MV-4-11 (cell line): ENCODE data around the gene EPG5.

Source experiments
- DNase-seq: peaks from one replicate; lab custom pipeline; 2025; lab: John Stamatoyannopoulos, UW

The EPG5 gene

DNA sequence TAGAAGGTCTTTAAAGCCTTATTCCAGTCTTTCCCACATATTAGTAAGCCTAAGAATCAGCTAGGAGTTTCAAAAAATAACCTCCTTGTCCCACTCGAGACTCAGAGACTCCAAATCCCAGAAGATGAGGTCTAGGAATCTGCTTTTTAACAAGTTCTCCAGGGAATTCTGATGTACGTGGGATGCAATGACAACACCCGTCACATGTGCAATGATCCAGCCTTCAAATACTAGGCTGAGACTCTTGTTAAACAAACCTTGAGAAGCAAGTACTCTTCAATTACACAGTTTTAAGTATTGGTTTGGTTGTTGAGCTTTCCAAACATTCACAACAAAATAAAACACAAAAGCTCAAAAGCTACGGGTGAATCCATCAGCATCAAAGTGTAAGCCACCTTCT lies 53.9 kb downstream of the EPG5 start:
- DNase-seq: no peak

DNA sequence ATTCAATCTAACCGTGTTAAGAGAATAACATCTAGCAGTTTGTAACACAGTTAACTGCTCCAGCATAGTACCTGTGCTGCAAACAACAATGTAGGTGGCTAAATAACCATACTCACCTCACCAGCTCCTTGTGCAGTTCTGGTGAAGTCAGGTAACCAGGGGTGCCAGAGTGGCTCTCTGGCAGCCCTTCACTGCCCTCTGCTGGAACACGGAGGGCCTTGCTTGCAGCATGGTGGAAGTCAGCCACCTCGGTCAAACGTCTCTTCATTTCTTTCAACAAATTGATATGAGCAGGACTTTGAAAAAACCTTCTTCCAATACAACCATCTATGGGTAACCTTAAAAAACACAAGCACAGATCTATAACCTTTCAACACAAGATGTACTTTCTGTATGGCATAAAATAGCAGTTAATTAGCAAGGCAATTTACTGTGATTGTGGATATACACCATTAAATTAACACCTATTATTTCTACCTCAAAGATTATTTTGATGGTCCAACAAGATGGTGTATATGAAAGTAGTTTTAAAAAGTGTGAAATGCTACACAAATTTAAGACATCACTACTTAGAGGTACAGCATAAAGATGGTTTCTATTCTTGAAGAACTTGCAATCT lies 56.6 kb downstream of the EPG5 start:
- DNase-seq: peak; percentile 6

DNA sequence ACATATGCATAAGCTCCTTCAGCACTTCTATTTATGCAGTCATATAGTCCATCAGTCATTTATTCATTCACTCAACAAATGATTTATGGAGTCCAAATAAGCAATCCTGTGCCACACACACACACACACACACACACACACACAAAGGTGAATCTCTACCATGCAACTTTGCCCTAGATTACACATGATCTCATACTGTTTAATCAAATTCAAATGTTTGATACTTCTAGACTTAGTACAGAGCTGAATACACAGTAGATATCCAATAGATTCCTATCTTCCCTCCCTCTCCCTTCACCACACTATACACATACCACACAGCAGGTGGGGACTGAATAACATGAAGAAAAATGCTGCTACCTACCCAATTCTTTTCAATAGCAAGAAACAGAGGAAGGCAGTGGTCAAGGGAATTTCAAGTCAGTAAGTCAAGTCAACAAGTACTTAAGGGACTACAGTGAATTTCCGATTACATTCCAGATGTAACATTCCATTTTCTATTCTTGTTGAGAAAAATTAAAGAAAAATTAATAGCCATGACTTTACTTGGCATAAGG lies 65.4 kb downstream of the EPG5 start:
- no peak for DNase-seq

DNA sequence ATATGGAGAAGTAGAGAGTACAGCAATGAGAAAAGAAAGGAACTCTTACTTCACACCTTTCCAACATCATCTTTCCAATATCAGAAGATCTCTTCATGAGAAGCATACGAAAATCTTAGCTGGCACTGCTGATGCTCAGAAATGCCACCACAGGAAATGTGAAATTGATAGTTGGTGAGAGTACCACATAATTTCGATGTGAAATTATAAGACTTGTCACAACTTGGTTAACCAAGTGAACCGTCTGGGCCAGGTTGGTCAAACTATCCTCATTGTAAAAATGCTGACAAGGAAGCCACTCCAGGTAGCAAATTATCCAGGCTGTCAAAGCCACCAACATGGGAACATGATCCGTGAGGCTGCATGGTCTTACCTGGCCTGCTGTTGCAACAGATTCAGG lies 66.5 kb downstream of the EPG5 start:
- DNase-seq: no peak

DNA sequence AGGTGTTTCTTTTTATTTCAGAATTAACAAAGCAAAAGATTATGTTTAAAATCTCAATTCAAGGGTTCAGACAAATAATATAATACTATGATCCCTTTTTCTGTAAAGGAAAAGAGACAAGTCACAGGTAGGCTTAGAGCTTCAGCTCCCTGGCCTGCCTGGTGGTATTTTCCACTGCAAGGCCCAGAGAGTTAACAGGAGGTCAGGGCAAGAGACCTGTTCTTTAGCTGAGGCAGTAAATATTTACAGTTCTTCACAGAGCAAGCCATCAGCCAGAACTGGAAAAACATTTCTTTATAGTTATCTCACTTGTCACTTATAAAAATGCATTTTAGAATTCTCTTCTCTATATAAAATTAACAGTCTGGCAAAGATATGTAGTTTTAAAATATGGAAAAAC lies 70.1 kb downstream of the EPG5 start:
- DNase-seq: no peak

DNA sequence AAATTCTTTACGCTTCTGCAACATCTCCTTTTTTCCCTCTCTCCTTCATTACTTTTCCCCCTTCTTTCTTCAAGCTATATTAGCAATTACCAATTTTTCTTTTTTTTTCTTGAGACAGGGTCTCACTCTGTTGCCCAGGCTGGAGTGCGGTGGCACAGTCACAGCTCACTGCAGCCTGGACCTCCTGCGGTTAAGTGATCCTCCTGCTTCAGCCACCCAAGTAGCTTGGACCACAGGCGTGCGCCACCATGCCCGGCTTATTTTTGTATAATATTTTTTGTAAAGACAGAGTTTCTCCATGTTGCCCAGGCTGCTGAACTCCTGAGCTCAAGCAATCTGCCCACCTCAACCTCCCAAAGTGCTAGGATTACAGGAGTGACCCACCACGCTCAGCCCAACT lies 70.7 kb downstream of the EPG5 start:
- no peak for DNase-seq

DNA sequence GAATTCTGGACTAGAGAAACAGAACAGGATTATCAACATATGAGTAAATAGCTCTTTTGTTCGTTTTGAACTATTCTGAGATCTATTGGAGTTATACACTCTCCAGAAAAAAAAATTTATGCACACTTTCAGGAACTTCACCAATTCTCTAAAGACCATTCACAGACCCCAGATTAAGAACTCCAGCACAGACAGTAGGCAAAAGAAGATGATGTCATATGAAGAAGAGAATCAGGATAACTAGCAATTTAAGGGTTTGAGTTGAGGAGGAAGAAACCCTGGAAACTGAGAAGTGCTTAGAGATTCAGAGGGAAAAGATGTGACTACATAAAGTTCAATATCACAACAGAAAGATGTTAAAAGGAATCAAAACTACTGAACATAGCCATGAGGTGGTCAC lies 71.8 kb downstream of the EPG5 start:
- no peak for DNase-seq

DNA sequence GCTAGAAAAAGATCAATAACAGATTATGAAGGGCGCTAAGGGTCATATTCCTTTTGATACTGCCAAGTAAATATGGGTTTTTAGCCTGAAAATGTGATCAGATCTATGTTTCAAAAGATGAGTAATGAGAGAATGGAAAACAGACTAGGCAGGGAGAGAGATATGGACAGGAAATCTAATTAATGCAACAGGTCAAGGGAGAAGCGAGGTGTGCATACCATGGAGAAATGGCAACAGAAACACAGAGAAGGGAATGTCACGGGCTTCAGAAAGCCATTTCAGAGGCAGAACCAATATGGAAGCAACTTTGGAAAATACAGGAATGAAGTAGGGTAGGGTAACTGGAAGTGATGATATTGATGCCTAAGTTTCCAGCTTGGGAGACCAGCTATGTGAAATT lies 72.3 kb downstream of the EPG5 start:
- DNase-seq: no peak

DNA sequence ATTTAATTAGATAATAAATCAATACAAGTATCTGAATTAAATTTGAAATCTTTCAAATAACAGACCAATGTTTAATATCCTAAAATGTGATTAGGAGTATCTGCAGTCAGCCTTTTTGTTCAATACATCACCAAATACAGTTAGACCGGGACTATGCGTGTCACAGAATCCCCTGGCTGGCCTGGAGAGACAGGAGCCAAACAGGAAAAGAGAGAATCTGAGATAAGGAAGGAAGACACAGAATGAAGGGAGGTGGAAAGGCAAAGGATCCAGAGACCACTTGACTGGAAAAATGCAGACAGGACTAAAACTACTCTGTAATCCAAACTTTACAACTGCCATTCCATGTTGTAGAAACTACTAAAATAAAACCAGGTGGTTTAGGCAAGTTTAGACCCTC lies 75.3 kb downstream of the EPG5 start:
- DNase-seq: no peak

DNA sequence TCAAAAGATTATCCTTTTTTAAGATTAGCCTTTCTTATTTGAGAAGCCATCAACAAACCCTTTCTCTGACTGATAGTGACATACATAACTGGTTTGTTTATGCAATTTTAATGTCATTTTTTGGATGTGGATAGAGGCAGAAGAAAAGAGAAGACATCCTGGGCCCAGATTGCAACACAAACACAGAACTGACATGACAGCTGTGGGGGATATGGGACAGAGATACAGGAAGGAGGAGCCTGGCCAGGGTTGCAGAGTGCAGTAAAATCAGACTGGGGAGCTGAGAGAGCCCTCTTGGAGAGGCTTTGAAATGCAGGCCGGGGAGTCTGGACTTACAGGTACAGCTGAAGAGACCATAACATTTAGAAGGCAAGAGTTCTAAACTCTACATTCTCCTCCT lies 76.5 kb downstream of the EPG5 start:
- peak; percentile 83 for DNase-seq

DNA sequence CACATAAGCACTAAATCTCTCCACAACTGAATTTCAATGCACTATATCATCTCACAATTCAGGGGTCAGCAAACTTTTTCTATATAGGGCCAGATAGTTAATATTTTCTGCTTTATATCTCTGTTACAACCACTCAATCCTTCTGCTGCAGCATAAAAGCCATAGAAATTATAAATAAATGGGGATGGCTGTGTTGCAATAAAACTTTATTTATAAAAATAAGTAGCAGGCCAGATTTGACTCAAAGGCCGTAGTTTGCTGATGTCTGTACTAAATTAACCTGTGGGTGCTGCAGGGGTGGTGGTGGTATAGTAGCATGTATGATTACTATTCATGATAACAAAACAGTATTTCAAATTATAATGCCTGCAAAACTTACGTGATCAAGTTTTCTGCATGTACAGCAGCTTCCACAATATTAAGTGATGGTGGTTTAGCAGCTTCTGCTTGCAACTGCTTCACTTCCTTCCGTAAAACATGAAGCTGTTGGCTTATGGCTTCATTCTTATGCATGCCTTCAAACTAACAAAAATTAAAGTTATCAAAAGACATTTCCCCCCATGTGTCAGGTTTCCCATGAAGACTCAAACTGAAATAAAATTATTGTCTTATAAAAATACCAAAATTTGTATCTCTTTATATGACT lies 77.6 kb downstream of the EPG5 start:
- DNase-seq: peak; percentile 68

DNA sequence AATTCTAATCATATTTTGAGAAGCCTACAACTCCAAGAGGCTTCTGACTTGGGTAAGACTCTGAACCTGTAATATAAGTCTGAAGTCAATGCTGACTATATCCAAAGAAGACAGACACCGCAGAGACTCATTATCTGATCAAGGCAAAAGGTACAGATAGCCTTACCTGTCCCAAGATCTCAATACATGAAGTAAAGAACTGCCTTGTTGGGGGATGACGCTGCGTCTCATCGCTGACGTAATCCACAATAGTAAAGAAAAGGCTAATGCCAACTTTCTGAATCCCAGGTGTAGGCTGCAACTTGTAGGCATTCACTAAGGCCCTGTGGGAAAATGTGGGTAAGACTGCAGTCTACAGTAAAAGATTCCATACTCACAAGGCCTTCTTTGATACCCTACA lies 79.5 kb downstream of the EPG5 start:
- DNase-seq: no peak

DNA sequence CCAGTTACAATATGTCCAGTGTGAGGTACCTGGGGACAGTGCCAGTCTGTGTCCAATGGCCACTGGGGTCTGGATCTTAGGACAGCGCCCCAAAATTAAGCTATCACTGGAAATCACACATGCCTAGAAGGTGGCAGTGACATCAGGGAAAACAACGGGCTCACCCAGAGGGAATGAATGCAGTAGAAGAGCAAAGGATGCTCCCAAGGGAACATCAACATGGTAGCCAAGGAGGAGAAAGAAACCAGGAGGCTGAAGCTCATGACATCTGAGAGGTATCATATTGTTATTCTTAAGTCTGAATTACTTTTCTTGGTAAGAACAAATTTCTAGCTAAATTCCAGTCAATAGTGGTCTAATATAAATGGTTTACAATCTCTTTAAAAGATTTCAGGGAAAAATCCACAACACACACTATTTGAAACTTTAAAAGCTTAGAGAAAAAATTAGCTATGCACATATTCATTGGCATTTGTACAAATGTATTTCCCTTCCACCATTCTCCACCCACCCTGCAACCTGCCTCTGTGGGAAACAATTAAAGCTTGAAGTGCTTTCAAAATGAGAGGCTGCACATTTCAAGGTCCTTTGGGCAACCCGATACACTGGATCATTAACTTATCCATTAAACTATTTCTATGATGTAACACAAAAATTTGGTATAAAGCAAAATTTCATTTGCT lies 86.1 kb downstream of the EPG5 start:
- DNase-seq: no peak

DNA sequence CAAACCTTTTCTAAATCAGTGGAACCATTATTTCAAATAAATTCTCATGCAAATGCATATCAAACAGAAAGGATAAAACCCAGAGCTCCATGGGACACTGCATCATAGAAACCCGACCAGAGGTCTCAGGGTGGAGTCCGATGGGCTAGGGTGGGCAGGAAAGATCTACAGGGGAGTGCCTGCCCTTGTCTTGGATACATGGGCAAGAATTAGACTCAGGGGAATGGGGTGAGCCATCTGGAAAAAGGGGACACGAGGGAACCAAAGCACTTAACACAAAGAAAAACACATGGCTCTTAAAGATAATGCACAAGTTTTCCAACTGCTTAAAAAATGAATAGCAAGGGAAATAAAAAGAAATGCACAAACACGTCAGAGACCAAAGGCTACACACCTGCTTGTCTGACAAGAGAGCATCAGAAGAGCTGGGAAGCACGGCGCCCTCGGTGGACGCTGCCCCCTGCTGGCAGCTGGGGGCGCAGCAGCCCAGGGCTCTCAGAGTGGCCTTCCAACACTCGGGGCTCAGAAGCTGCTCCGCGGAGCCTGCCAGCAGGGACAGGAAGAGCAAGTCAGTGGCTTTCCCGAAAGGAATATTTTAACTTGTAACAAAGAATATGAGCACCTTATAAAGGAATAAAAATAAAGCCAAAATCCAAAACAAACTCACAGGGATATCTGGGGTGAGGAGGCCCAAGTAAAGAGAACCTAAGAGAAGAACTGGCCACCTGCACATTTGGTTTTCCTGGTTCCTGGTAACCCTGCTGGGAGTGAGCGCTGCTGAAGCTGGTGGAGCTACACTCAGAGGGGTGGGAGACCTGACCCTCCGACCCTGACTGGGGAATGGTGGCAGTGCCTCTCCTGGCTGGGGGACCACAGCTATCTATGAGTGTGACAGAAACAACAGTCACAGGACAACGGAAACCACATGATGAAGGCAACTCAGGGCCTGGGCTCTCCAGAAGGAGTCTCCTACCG lies 87.2 kb downstream of the EPG5 start:
- peak; percentile 33 for DNase-seq

DNA sequence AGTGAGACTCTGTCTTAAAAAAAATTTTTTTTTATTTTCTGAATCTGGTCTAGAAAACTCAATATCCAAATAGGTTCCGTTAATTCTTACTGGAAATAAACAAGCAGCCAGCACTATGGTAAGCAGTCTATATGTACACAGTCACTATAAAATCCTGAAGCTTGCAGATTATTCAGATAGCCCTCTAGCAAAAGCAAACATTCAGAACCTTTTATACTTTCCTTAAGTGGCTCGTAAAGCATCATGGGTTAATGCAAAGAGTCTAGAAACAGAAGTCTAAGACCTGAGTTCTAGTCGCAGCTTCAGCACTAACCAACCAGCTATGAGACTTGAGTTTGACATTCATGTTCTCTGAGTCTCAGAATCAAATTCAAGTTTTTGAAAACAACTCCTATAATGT lies 89.7 kb downstream of the EPG5 start:
- no peak for DNase-seq

DNA sequence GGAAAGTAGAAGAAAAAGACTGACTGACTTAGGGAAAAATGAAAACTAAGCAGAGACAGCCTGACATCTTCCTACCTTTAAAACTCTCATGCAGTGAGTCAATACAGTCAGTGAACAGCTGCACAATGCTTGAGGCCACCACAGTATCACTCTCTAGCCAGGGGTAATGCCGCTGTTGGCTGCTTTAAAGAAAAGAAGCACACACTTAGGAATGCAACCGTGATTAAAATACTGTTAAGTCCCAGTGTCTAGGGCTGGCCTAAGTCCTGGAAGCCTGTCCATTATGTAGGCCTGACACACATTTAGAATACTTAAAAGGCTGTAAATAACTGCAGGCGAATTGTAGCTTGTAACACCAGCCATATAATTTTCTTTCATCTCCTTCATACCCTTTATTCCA lies 91.0 kb downstream of the EPG5 start:
- DNase-seq: no peak

DNA sequence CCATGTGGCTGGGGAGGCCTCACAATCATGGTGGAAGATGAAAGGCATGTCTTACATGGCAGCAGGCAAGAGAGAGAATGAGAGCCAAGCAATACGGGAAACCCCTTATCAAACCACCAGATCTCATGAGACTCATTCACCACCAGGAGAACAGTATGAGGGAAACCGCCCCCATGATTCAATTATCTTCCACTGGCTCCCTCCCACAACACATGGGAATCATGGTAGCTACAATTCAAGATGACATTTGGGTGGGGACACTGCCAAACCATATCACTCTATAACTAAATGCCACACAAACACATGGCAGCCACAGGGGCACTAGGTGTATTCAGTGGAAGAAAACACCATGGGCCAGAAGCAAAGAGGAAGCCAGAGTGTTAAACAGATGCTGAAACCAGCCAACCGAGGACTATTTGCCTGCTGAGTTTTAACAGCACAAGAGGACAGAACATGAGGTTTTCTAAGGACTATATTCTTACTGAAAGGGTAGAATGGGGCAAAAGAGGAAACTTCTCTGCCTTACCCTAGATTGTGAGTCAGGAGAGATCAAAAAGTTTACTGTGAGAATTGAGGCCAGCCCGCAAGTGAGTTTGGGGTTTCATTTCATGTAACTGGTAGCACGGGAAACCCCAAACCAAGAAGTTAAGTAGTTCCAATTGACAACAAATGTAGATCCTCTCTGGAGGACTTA lies 92.5 kb downstream of the EPG5 start:
- DNase-seq: peak; percentile 87

DNA sequence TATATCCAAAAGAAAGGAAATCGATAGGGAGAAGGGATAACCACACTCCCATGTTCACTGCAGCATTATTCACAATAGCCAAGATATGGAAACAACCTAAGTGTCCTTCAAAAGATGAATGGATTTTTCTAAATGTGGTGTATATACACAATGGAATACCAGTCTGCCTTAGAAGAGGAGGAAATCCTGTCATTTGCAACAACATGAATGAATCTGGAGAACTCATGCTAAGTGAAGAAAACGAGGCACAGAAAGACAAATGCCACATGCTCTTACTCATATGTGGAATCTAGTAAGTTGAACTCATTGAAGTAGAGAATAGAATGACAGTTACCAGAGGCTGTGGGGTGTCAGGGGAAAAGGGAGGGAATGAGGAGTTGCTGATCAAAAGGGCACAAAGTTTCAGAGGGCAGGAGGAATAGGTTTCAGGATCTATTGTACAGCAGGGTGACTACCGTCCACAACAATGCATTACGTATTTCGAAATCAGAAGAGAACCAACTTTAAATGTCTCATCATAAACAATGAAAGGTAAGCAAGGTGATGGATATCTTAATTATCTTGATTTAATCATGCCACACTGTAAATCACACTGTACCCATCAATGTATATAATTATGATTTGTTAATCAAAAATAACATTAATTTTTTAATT lies 95.6 kb downstream of the EPG5 start:
- no peak for DNase-seq

DNA sequence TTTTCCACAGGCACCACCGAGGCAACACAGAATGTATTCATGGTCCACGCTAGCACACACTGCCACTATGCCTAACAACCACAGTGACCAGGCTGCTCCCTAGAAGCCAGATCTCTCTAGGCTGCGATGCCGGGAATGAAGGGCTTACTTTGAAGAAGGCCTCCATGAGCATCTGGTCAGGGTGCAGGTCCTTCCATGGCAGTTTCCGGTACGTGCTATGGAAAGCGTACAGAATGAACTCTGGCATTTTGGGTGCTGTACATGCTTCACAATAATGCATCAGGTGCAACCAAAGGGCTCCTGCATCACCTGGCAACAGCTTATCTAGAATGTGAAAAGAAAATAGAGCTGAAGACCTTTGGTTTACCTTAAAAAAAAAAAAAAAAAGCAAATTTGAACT lies 96.7 kb downstream of the EPG5 start:
- DNase-seq: no peak

DNA sequence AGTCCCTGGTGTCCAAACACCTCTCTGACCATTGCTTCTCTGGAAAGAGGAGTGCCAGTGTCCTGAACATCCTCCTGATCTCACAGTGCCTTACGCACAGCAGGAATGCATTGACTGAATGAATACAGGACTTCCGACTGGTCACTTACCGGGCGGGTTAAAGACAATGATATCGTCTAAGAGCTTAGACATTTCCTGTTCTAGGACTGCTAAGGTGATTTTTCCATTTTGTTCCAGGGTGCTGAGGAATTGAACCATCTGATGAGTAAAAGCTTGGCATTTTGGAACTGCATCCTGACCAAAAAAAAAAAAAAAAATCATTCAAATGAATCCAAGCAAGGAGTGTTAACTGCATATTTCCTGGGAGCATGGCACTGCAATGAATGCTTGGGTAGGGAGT lies 101.7 kb downstream of the EPG5 start:
- DNase-seq: no peak

DNA sequence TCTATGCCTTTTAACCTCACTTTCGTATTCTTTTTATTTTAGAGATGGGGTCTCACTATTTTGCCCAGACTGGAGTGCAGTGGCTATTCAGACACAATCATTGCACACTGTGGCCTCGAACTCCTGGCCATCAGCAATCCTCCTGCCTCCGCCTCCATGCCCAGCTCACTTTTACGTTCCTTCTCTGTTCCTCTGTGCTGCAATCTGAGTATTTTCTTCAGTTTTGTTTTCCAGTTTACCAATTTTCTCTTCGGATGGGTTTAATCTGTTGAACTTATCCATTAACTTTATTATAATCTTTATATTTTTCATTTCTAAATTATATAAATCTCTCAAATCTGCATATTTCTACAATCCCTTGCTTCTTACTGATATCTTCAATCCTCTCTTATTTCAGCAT lies 103.0 kb downstream of the EPG5 start:
- no peak for DNase-seq
